PFSK-1 (cell line): ENCODE results near the gene NTPCR.

Experiments used
- REST ChIP-seq, 2 experiments: IDR thresholded peaks; 2 replicates each; pipeline versions ENCODE4 v1.6.1 to v1.8.0; 2011 to 2012; ENCODE audit warnings: low read depth in 2 of 2, low read length in 2 of 2, control low read depth in 1 of 2, inconsistent platforms in 1 of 2, mild to moderate bottlenecking in 1 of 2, moderate library complexity in 1 of 2; ENCODE audit not compliant: insufficient read depth in 1 of 2
- TAF1 ChIP-seq: IDR thresholded peaks from 2 replicates; pipeline ENCODE4 v1.6.1; 2012; ENCODE audit warnings: low read length, control low read depth, borderline replicate concordance; ENCODE audit not compliant: insufficient read depth

GRCh38 chr1:232938926-232939325 lies 11.5 kb upstream of the NTPCR start:
- no peak for TF ChIP-seq REST (IDR thresholded peaks at IDR 0.05; ENCODE audit: insufficient read depth in 1 of 2, low read depth in 2 of 2, low read length in 2 of 2)
- TF ChIP-seq TAF1, result no peak
